Ishikawa (cell line): Measurements from ENCODE around the gene MEF2B.

Experiments used
- CEBPB ChIP-seq: IDR thresholded peaks from 2 replicates; pipeline ENCODE4 v1.6.1; 2012
- CREB1 ChIP-seq: IDR thresholded peaks from 2 replicates; pipeline ENCODE4 v1.6.1; 2012; ENCODE audit warnings: low read depth
- EGR1 ChIP-seq: IDR thresholded peaks from 2 replicates; pipeline ENCODE4 v1.6.1; 2012
- FOXM1 ChIP-seq: IDR thresholded peaks from 2 replicates; pipeline ENCODE4 v1.6.1; 2012; ENCODE audit warnings: low read depth, borderline replicate concordance
- MAX ChIP-seq: IDR thresholded peaks from 2 replicates; pipeline ENCODE4 v1.6.1; 2012
- NFIC ChIP-seq: IDR thresholded peaks from 2 replicates; pipeline ENCODE4 v1.6.1; 2012
- RAD21 ChIP-seq: IDR thresholded peaks from 2 replicates; pipeline ENCODE4 v1.6.1; 2012; ENCODE audit warnings: low read depth
- REST ChIP-seq: IDR thresholded peaks from 2 replicates; pipeline ENCODE4 v1.6.1; 2012; ENCODE audit warnings: low read depth, mild to moderate bottlenecking
- TAF1 ChIP-seq: IDR thresholded peaks from 2 replicates; pipeline ENCODE4 v1.6.1; 2012; ENCODE audit warnings: low read depth, mild to moderate bottlenecking
- TCF12 ChIP-seq: IDR thresholded peaks from 2 replicates; pipeline ENCODE4 v1.6.1; 2012; ENCODE audit warnings: low read depth
- TEAD4 ChIP-seq: IDR thresholded peaks from 2 replicates; pipeline ENCODE4 v1.6.1; 2012
- USF1 ChIP-seq: IDR thresholded peaks from 2 replicates; pipeline ENCODE4 v1.6.1; 2012
- YY1 ChIP-seq: IDR thresholded peaks from 2 replicates; pipeline ENCODE4 v1.6.1; 2012; ENCODE audit warnings: low read depth
- ZBTB7A ChIP-seq: IDR thresholded peaks from 2 replicates; pipeline ENCODE4 v1.6.1; 2012; ENCODE audit warnings: low read depth

The MEF2B gene

GRCh38 chr19:19185853-19186740 lies 16.0 kb upstream of the MEF2B start:
- peak; percentile 79 for TF ChIP-seq RAD21
- no peak for TF ChIP-seq TAF1
- TF ChIP-seq TEAD4: peak; percentile 95
- no peak for TF ChIP-seq YY1
- TF ChIP-seq MAX: no peak
- TF ChIP-seq NFIC: peak; percentile 58; the same call in 1 of the 2 replicates

GRCh38 chr19:19181488-19181998 lies 11.5 kb upstream of the MEF2B start:
- TF ChIP-seq FOXM1: no peak

GRCh38 chr19:19179548-19180441 lies 9.7 kb upstream of the MEF2B start:
- TF ChIP-seq MAX (no peak), TAF1 (no peak), FOXM1 (no peak), EGR1 (no peak), CEBPB (no peak), RAD21 (no peak), YY1 (no peak), ZBTB7A (no peak), CREB1 (no peak), REST (no peak), TCF12 (no peak), USF1 (no peak)

GRCh38 chr19:19176950-19177349 lies 6.9 kb upstream of the MEF2B start:
- TF ChIP-seq CEBPB (no peak), USF1 (peak; percentile 76), MAX (0 out of 2 replicates have a peak, but pooled peaks have one; percentile 37), NFIC (no peak)

- TF ChIP-seq RAD21 (no peak), CEBPB (peak; percentile 90)
Observed at GRCh38 chr19:19171821-19172532, 1.9 kb upstream of the MEF2B start.

- TF ChIP-seq ZBTB7A: peak; percentile 61; the same call in 1 of the 2 replicates
- TF ChIP-seq REST: no peak
Observed at GRCh38 chr19:19170873-19171672, 1.0 kb upstream of the MEF2B start.
